ENCODE results near the gene SNRPF.

The SNRPF gene

GRCh38 chr12:95880895-95881294 is 22.1 kb downstream of the SNRPF start:
- no peak for DNase-seq

GRCh38 chr12:95881331-95881955 is 22.7 kb downstream of the SNRPF start:
- no peak overlapping the region for H3K4me3 ChIP-seq (ENCODE audit: low read length)
- no peaks in the 10 kb centered on the region for H4K20me1 ChIP-seq (ENCODE audit: insufficient read depth, low read length)
- H3K27ac ChIP-seq (ENCODE audit: low read length), result no peak overlapping the region
- H3K4me2 ChIP-seq (ENCODE audit: low read depth, low read length), result no peak overlapping the region
- TF ChIP-seq EZH2 (optimal IDR thresholded peaks at IDR 0.05; ENCODE audit: low read depth, low read length) (no peak), CTCF (IDR thresholded peaks at IDR 0.05; ENCODE audit: low read length) (no peak), EZH2phosphoT487 (IDR thresholded peaks at IDR 0.05; ENCODE audit: low read length) (no peak)
- no peaks in the 10 kb centered on the region for H3K9me3 ChIP-seq (replicated peaks; ENCODE audit: insufficient read depth, low read length)
- no peaks in the 10 kb centered on the region for H3K79me2 ChIP-seq (ENCODE audit: low read length)
- no peaks in the 10 kb centered on the region for H3K36me3 ChIP-seq (replicated peaks; ENCODE audit: insufficient read depth, low read length)
- H3F3A ChIP-seq (ENCODE audit: insufficient read depth, low read length), result no peaks in the 10 kb centered on the region
- H3K27me3 ChIP-seq (replicated peaks; ENCODE audit: insufficient read depth, low read length), result no peaks in the 10 kb centered on the region
- no peak for DNase-seq
- H3K4me1 ChIP-seq (ENCODE audit: low read length), result no peaks in the 10 kb centered on the region
- no peaks in the 10 kb centered on the region for H3K9me2 ChIP-seq (replicated peaks; ENCODE audit: insufficient read depth, low read length)
- H2AFZ ChIP-seq (ENCODE audit: low read length), result no peak overlapping the region
- H3K9ac ChIP-seq (ENCODE audit: low read length), result no peak overlapping the region

More at GRCh38 chr12:95880895-95881294, 22.1 kb downstream of the SNRPF start:
- Histone ChIP-seq H3F3A (ENCODE audit: insufficient read depth, low read length) (no peaks in the 10 kb centered on the region), H4K20me1 (ENCODE audit: insufficient read depth, low read length) (no peaks in the 10 kb centered on the region), H3K9me2 (replicated peaks; ENCODE audit: insufficient read depth, low read length) (no peaks in the 10 kb centered on the region), H3K9ac (ENCODE audit: low read length) (no peak overlapping the region), H3K27me3 (replicated peaks; ENCODE audit: insufficient read depth, low read length) (no peaks in the 10 kb centered on the region), H3K4me3 (ENCODE audit: low read length) (no peak overlapping the region), H3K27ac (ENCODE audit: low read length) (no peak overlapping the region), H2AFZ (ENCODE audit: low read length) (no peak overlapping the region), H3K36me3 (replicated peaks; ENCODE audit: insufficient read depth, low read length) (no peaks in the 10 kb centered on the region), H3K4me2 (ENCODE audit: low read depth, low read length) (no peak overlapping the region), H3K4me1 (ENCODE audit: low read length) (no peaks in the 10 kb centered on the region), H3K9me3 (replicated peaks; ENCODE audit: insufficient read depth, low read length) (no peaks in the 10 kb centered on the region), H3K79me2 (ENCODE audit: low read length) (no peaks in the 10 kb centered on the region)
- TF ChIP-seq CTCF (IDR thresholded peaks at IDR 0.05; ENCODE audit: low read length) (no peak), EZH2 (optimal IDR thresholded peaks at IDR 0.05; ENCODE audit: low read depth, low read length) (no peak), EZH2phosphoT487 (IDR thresholded peaks at IDR 0.05; ENCODE audit: low read length) (no peak)

GRCh38 chr12:95882080-95882479 is 23.3 kb downstream of the SNRPF start:
- Histone ChIP-seq H3K27ac (ENCODE audit: low read length) (no peak overlapping the region), H3K4me2 (ENCODE audit: low read depth, low read length) (no peak overlapping the region)

More at GRCh38 chr12:95882080-95882479, 23.3 kb downstream of the SNRPF start:
- Histone ChIP-seq H3K79me2 (ENCODE audit: low read length) (no peaks in the 10 kb centered on the region), H3K4me1 (ENCODE audit: low read length) (no peaks in the 10 kb centered on the region), H4K20me1 (ENCODE audit: insufficient read depth, low read length) (no peaks in the 10 kb centered on the region), H3K9me2 (replicated peaks; ENCODE audit: insufficient read depth, low read length) (no peaks in the 10 kb centered on the region), H3K4me3 (ENCODE audit: low read length) (no peak overlapping the region), H3K9ac (ENCODE audit: low read length) (no peak overlapping the region), H3K36me3 (replicated peaks; ENCODE audit: insufficient read depth, low read length) (no peaks in the 10 kb centered on the region), H3K9me3 (replicated peaks; ENCODE audit: insufficient read depth, low read length) (no peaks in the 10 kb centered on the region), H3K27me3 (replicated peaks; ENCODE audit: insufficient read depth, low read length) (no peaks in the 10 kb centered on the region), H2AFZ (ENCODE audit: low read length) (no peak overlapping the region), H3F3A (ENCODE audit: insufficient read depth, low read length) (no peaks in the 10 kb centered on the region)
- DNase-seq, result no peak
- no peak for TF ChIP-seq EZH2phosphoT487 (IDR thresholded peaks at IDR 0.05; ENCODE audit: low read length)
- no peak for TF ChIP-seq CTCF (IDR thresholded peaks at IDR 0.05; ENCODE audit: low read length)
- TF ChIP-seq EZH2 (optimal IDR thresholded peaks at IDR 0.05; ENCODE audit: low read depth, low read length), result no peak
